ENCODE data around the gene TSPAN2. TPM values are rescaled to one million over a fixed set of nuclear protein-coding genes. Genes with fewer than 3 reads are reported as not detected.

Gene TSPAN2
- total RNA-seq (2022): 6.8 and 6.9 TPM in 2 replicates
- percentile 49 among the genes with signal in this experiment for Bru-seq, nascent RNA
- percentile 48 among the genes with signal in this experiment for BruChase-seq, experiment 1, labeled RNA remaining after a 2-hour chase
- BruChase-seq, experiment 2, labeled RNA remaining after a 6-hour chase: percentile 51 among the genes with signal in this experiment
- long read RNA-seq, transcript TSPAN2-202 (8 exons, 3,177 nt): major isoform, 10 of 12 reads
- long read RNA-seq, partial matches to known transcripts: 0 of 12 reads
- long read RNA-seq, other reads (novel, unspliced or antisense): 1 of 12 reads

DNA sequence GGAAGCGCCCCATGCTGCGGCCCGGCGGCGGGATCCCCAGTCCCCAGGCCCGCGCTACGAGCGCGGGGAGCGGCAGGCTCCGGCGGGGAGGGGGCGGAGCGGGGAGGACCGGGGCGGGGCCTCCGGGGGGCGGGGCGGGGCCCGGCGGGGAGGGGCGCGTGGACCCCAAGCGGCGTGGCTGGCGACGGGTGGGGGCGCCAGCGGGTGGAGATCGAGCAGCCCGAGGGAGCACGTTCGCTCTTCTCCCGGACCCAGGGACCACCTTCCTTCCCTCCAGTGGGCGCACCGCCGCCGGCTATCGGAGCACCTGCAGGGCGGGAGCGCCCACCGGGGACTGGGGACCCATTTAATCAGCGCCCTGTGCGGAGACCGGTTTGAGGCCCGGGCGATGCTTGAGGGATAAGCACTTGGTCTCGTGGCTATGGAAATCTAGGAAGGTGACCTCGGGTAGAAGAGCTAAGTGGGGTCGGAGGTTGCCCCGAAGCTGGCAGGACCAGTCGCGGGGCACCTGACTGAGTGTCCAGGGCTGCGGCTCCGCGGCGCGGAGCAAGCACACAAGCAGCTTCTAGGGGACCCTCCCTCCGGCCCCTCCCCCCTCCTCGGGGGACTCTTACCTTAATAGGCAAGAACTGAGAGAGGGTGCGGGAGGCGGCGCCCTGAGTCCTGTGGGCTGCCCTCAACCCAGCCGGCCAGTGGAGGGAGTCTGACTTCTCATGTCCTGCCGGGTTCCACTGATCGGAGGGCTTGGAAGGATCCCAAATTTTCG, at the start of gene TSPAN2:
Gene TSPAN2 (minus strand): TSS at position 84 of the 766 bp plus-strand sequence. CDS start 71 bp downstream, at position 13.
- DNase-seq: peak; percentile 74 to 75
- Histone ChIP-seq H3K4me3 (ENCODE audit: low read depth, low read length) (peak within 1 kb of the TSS; percentile 55), H3K36me3 (ENCODE audit: control insufficient read depth, insufficient read depth, low read length) (no peaks in the 10 kb centered on the region), H3K27me3 (replicated peaks; ENCODE audit: control insufficient read depth, insufficient read depth, low read length) (no peaks in the 10 kb centered on the region), H3K4me1 (0 out of 2 replicates have a peak, but pooled peaks cover 3% of the 10 kb centered on the region), H3K9me3 (no peaks in the 10 kb centered on the region)
- TF ChIP-seq, protein P1, sequence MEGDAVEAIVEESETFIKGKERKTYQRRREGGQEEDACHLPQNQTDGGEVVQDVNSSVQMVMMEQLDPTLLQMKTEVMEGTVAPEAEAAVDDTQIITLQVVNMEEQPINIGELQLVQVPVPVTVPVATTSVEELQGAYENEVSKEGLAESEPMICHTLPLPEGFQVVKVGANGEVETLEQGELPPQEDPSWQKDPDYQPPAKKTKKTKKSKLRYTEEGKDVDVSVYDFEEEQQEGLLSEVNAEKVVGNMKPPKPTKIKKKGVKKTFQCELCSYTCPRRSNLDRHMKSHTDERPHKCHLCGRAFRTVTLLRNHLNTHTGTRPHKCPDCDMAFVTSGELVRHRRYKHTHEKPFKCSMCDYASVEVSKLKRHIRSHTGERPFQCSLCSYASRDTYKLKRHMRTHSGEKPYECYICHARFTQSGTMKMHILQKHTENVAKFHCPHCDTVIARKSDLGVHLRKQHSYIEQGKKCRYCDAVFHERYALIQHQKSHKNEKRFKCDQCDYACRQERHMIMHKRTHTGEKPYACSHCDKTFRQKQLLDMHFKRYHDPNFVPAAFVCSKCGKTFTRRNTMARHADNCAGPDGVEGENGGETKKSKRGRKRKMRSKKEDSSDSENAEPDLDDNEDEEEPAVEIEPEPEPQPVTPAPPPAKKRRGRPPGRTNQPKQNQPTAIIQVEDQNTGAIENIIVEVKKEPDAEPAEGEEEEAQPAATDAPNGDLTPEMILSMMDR (IDR thresholded peaks at IDR 0.05; ENCODE audit: insufficient read depth in 1 of 2, low read depth in 1 of 2, low read length in 1 of 2, severe bottlenecking in 1 of 2, unreplicated experiment in 1 of 2): peak in 1 of 2 experiments; percentile 23
- intact Hi-C loops (cut with micrococcal nuclease; ENCODE audit: unreplicated experiment): loop anchor here (1.0 to 2.0 kb wide), 2 partner anchors 20 to 23 kb away; no protein-coding TSS in a partner anchor
- ChIA-PET POLR2A (no interaction called here), CTCF (interaction anchor here (1.0 to 1.7 kb wide), 2 partner anchors 24 to 36 kb away, joined by 3 to 5 read pairs; no protein-coding TSS in a partner anchor)
- peaks cover 6% of the 10 kb centered on the region for H3K4me1 Mint-ChIP-seq (ENCODE audit: low read depth, unreplicated experiment)
- H3K4me3 Mint-ChIP-seq (ENCODE audit: unreplicated experiment): peak within 1 kb of the TSS; percentile 74
- H3K9me3 Mint-ChIP-seq (ENCODE audit: unreplicated experiment): no peaks in the 10 kb centered on the region
- H3K36me3 Mint-ChIP-seq (ENCODE audit: insufficient read depth, unreplicated experiment): no peaks in the 10 kb centered on the region
- no peak within 1 kb of the TSS for H3K27ac Mint-ChIP-seq (ENCODE audit: unreplicated experiment)
- BruUV-seq (replicated peaks): TSS peak; percentile 77
- no peaks in the 10 kb centered on the region for H3K27me3 Mint-ChIP-seq (ENCODE audit: insufficient read depth, unreplicated experiment)

GRCh38 chr1:115138973-115139372, 49.7 kb upstream of the TSPAN2 start:
- H3K9me3 ChIP-seq: no peaks in the 10 kb centered on the region
- Mint-ChIP-seq H3K27ac (ENCODE audit: unreplicated experiment) (no peak overlapping the region), H3K36me3 (ENCODE audit: insufficient read depth, unreplicated experiment) (no peaks in the 10 kb centered on the region), H3K27me3 (ENCODE audit: insufficient read depth, unreplicated experiment) (no peaks in the 10 kb centered on the region), H3K4me1 (ENCODE audit: low read depth, unreplicated experiment) (peaks cover 29% of the 10 kb centered on the region), H3K9me3 (ENCODE audit: unreplicated experiment) (peaks cover 9% of the 10 kb centered on the region), H3K4me3 (ENCODE audit: unreplicated experiment) (no peak overlapping the region)
- ChIA-PET CTCF (interaction anchor here (0.5 to 2.1 kb wide), 3 partner anchors 14 to 457 kb away, joined by 5 to 7 read pairs (median 6); no protein-coding TSS in a partner anchor), POLR2A (no interaction called here)
- H3K4me1 ChIP-seq: peaks cover 13% of the 10 kb centered on the region
- BruUV-seq (replicated peaks): no TSS peak
- H3K4me3 ChIP-seq (ENCODE audit: low read depth, low read length): no peak overlapping the region
- no peaks in the 10 kb centered on the region for H3K36me3 ChIP-seq (ENCODE audit: control insufficient read depth, insufficient read depth, low read length)
- no peaks in the 10 kb centered on the region for H3K27me3 ChIP-seq (replicated peaks; ENCODE audit: control insufficient read depth, insufficient read depth, low read length)
- TF ChIP-seq, protein P1 (IDR thresholded peaks at IDR 0.05; ENCODE audit: insufficient read depth in 1 of 2, low read depth in 1 of 2, low read length in 1 of 2, severe bottlenecking in 1 of 2, unreplicated experiment in 1 of 2): peak; percentile 66 to 73
- DNase-seq: peak; percentile 76
- intact Hi-C loops (cut with micrococcal nuclease; ENCODE audit: unreplicated experiment): loop anchor here (1.0 to 2.0 kb wide), 4 partner anchors 44 to 458 kb away; no protein-coding TSS in a partner anchor

DNA sequence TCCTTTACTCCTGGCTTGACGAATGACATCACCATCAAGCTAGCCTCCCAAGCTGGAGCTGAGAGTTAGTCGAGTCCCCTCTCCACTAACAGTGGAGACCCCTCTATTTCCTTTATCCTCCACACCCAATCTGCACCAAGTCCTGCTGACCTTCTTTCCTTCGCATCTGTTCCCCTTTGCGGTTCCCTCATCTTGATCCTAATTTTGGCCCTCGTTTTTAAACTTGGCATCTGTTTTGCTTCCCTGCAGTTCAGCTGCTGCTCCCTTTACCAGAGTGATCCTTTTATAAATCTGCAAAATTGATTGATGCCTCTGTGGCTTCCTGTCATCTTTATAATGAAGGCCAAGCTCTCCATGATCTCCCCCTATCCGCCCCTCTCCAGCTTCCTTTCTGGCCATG, 49.0 kb upstream of the TSPAN2 start:
- no peaks in the 10 kb centered on the region for H3K9me3 ChIP-seq
- H3K9me3 Mint-ChIP-seq (ENCODE audit: unreplicated experiment): peaks cover 9% of the 10 kb centered on the region
- H3K36me3 ChIP-seq (ENCODE audit: control insufficient read depth, insufficient read depth, low read length): no peaks in the 10 kb centered on the region
- H3K4me3 Mint-ChIP-seq (ENCODE audit: unreplicated experiment): no peak overlapping the region
- TF ChIP-seq, protein P1 (IDR thresholded peaks at IDR 0.05; ENCODE audit: insufficient read depth in 1 of 2, low read depth in 1 of 2, low read length in 1 of 2, severe bottlenecking in 1 of 2, unreplicated experiment in 1 of 2): no peak
- H3K4me1 Mint-ChIP-seq (ENCODE audit: low read depth, unreplicated experiment): peaks cover 29% of the 10 kb centered on the region
- intact Hi-C loops (cut with micrococcal nuclease; ENCODE audit: unreplicated experiment): loop anchor here (2.0 kb wide), 1 partner anchor 459 kb away; no protein-coding TSS in a partner anchor
- ChIA-PET POLR2A (no interaction called here), CTCF (interaction anchor here (0.9 to 2.1 kb wide), 3 partner anchors 320 to 457 kb away, joined by 3 to 7 read pairs (median 5); no protein-coding TSS in a partner anchor)
- no peaks in the 10 kb centered on the region for H3K27me3 ChIP-seq (replicated peaks; ENCODE audit: control insufficient read depth, insufficient read depth, low read length)
- H3K27ac Mint-ChIP-seq (ENCODE audit: unreplicated experiment): no peak overlapping the region
- peaks cover 13% of the 10 kb centered on the region for H3K4me1 ChIP-seq
- no TSS peak for BruUV-seq (replicated peaks)
- H3K4me3 ChIP-seq (ENCODE audit: low read depth, low read length): no peak overlapping the region
- H3K36me3 Mint-ChIP-seq (ENCODE audit: insufficient read depth, unreplicated experiment): no peaks in the 10 kb centered on the region
- no peaks in the 10 kb centered on the region for H3K27me3 Mint-ChIP-seq (ENCODE audit: insufficient read depth, unreplicated experiment)
- DNase-seq: no peak
